AG04450 (cell line): ENCODE measurements around the gene CEACAM4. TPM values are rescaled to one million over a fixed set of nuclear protein-coding genes. Genes with fewer than 3 reads are reported as not detected.

Experiments used
- CTCF ChIA-PET: fragments of 300-600, 350-600 bp; formaldehyde crosslinking; extraction: SDS; loops from one replicate; lab custom pipeline; 2022; ENCODE audit warnings: antibody characterized with exemption, inconsistent platforms; lab: Charles Lee
- POLR2A ChIA-PET: fragments of 350-600 bp; formaldehyde crosslinking; extraction: SDS; loops from one replicate; lab custom pipeline; 2021; ENCODE audit warnings: antibody characterized with exemption, inconsistent platforms; lab: Yijun Ruan, JAX
- DNase-seq: peaks from one replicate; pipeline ENCODE4 v3.0.0-alpha.2; 2011; ENCODE audit warnings: low read depth, low spot score
- H3K27ac ChIP-seq: one replicate; pipeline ENCODE4 v1.5.1; 2012; ENCODE audit warnings: low read depth, low read length, control low read depth
- H3K27me3 ChIP-seq: one replicate; pipeline ENCODE4 v1.6.0; 2012; ENCODE audit warnings: low read length; ENCODE audit not compliant: control insufficient read depth, insufficient read depth
- H3K4me3 ChIP-seq: 2 replicates; pipeline ENCODE4 v1.5.1; 2011; ENCODE audit warnings: mild to moderate bottlenecking, low read depth, low read length, control low read depth
- H3K9me3 ChIP-seq: 2 replicates; pipeline ENCODE4 v1.5.1; 2012; ENCODE audit warnings: low read length; ENCODE audit not compliant: control insufficient read depth, insufficient read depth
- polyA minus RNA-seq: library from RNA; depleted of rRNA, polyadenylated mRNA; stranded (reverse); fragments of >200 nt; gene quantifications from 2 replicates; pipeline ENCODE4 v1.2.3, GENCODE V29; 2011; rRNA and poly(A)+ RNA removed
- polyA plus RNA-seq: library from polyadenylated mRNA; depleted of rRNA; stranded (reverse); fragments of >200 nt; gene quantifications from 2 replicates; pipeline ENCODE4 v1.2.3, GENCODE V29; 2011; rRNA removed
- TF ChIP-seq, protein P1 (sequence below): IDR thresholded peaks from 2 replicates; pipeline ENCODE4 v1.5.1; 2011; ENCODE audit warnings: low read depth, low read length, control low read depth, inconsistent platforms

Gene CEACAM4
- not detected in 2 replicates for polyA plus RNA-seq
- polyA minus RNA-seq, result not detected in 2 replicates

DNA sequence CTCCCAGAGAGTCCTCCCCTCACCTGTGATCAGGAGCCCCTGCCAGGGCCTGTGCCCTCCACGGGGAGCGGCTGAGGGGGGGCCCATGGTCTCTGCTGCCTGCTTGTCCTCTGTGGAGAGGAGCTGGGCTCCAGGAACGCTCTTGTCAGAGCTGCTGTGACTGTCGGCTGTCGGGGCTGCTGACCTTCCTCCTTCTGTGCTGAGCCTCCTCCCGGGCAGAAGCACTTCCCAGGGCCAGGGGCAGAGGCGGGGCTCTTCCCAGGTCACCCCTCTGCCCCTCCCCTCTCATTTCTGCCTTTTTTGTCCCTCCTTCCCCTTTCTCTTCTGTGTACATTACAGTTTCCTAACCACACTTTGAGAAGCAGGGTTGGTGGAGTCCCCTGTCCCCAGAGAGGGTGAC, at the start of gene CEACAM4:
Gene CEACAM4 (minus strand): TSS at position 198 of the 400 bp plus-strand sequence. CDS start 111 bp downstream, at position 87.
- Histone ChIP-seq H3K9me3 (no peaks in the 10 kb centered on the region), H3K27ac (no peak within 1 kb of the TSS), H3K27me3 (no peaks in the 10 kb centered on the region), H3K4me3 (no peak within 1 kb of the TSS)
- no peak for DNase-seq
- ChIA-PET CTCF (interaction anchor here (0.9 kb wide), 1 partner anchor 15 kb away, joined by 4 read pairs; no protein-coding TSS in a partner anchor), POLR2A (no interaction called here)
- TF ChIP-seq, protein P1, sequence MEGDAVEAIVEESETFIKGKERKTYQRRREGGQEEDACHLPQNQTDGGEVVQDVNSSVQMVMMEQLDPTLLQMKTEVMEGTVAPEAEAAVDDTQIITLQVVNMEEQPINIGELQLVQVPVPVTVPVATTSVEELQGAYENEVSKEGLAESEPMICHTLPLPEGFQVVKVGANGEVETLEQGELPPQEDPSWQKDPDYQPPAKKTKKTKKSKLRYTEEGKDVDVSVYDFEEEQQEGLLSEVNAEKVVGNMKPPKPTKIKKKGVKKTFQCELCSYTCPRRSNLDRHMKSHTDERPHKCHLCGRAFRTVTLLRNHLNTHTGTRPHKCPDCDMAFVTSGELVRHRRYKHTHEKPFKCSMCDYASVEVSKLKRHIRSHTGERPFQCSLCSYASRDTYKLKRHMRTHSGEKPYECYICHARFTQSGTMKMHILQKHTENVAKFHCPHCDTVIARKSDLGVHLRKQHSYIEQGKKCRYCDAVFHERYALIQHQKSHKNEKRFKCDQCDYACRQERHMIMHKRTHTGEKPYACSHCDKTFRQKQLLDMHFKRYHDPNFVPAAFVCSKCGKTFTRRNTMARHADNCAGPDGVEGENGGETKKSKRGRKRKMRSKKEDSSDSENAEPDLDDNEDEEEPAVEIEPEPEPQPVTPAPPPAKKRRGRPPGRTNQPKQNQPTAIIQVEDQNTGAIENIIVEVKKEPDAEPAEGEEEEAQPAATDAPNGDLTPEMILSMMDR, result no peak

DNA sequence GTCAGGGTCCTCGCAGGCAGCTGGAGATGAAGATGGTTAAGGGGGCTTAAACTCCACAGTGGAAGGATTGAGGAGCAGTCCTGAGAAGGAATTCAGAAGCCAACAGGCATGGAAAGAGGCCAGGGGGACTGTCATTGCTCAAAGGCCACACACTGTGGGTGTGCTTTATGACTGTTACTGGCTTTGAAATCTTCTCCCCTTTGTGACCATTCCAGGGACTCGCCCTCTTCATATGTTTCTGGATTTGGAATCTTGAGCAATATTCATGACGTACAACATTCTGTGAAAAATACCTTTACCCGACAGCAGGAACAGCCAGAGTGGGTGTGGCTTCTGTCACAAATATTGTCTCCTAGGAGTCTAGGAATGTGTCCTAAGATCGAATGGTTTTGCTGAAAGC, 44.6 kb upstream of the CEACAM4 start:
- H3K4me3 ChIP-seq, result no peak overlapping the region
- ChIA-PET CTCF (no interaction called here), POLR2A (no interaction called here)
- H3K27ac ChIP-seq, result no peak overlapping the region
- TF ChIP-seq, protein P1, result no peak
- DNase-seq, result no peak
- H3K27me3 ChIP-seq, result no peaks in the 10 kb centered on the region
- H3K9me3 ChIP-seq, result no peaks in the 10 kb centered on the region

DNA sequence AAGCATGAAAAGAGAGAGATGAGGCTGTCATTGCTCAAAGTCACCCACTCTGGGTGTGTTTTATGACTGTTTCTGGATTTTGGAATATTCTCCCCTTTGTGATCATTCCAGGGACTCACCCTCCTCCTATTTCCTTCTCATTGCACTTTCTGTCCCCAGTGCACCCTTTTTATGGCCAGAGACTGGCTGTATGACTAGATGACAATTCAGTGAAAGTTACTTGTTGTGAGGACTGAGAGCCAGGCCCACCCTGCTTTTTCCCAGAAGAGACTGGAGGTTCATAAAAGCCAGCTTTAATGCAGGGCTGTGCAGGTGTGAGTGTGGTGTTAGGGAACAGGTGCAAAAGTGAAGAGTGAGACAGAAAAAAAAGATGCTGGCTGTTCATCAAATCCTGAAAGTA, 43.9 kb upstream of the CEACAM4 start:
- Histone ChIP-seq H3K9me3 (peaks cover 6% of the 10 kb centered on the region), H3K4me3 (no peak overlapping the region), H3K27ac (no peak overlapping the region), H3K27me3 (no peaks in the 10 kb centered on the region)
- CTCF ChIA-PET, result no interaction called here
- TF ChIP-seq, protein P1, result no peak
- POLR2A ChIA-PET, result no interaction called here
- DNase-seq, result no peak

DNA sequence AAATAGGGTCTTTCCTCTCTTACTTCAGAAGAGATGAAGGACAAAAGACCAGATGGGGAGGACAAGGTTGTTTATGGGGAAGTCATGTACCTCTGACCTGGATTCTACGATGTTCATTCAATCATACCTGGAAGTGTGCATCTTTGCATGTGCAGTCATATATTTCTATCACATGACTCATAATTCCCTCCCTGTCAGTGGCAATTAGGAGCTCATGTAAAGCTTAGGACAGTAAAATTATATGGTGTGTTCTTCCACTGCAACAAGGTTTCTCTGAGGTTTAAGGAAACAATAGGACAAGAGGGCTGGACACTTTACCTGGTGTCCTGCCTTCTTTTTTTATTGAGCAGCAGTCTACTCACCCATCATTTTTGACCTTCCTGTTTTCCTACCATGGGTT, 41.4 kb upstream of the CEACAM4 start:
- TF ChIP-seq, protein P1, result no peak
- H3K9me3 ChIP-seq, result peaks cover 7% of the 10 kb centered on the region
- H3K27ac ChIP-seq, result no peak overlapping the region
- CTCF ChIA-PET, result no interaction called here
- H3K4me3 ChIP-seq, result no peak overlapping the region
- POLR2A ChIA-PET, result no interaction called here
- DNase-seq, result no peak
- no peaks in the 10 kb centered on the region for H3K27me3 ChIP-seq

DNA sequence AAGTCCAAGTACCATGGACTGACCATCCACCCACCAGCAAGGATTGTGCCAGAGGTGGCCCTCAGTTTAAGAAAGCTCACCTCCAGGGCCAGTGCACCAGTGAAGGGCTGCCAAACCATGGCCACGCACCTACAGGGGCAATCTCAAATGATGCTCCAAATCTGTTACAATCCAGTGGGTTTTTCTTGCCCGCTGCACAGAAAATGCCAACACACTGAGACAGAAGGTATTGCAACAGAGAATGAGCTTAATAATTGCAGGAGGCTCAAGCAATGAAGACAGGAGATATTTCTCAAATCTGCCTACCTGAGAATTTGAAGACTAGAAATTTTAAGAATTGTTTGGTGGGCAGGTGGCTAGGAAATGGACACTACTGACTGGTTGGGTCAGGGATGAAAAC, 39.2 kb upstream of the CEACAM4 start:
- ChIA-PET POLR2A (no interaction called here), CTCF (interaction anchor here (2.1 kb wide), 1 partner anchor 24 kb away, joined by 5 read pairs; no protein-coding TSS in a partner anchor)
- no peak overlapping the region for H3K4me3 ChIP-seq
- H3K27me3 ChIP-seq, result no peaks in the 10 kb centered on the region
- no peak overlapping the region for H3K27ac ChIP-seq
- DNase-seq, result no peak
- H3K9me3 ChIP-seq, result peaks cover 7% of the 10 kb centered on the region
- TF ChIP-seq, protein P1, result no peak
